ENCODE data around the gene TICAM1. TPM values are rescaled to one million over a fixed set of nuclear protein-coding genes. Genes with fewer than 3 reads are reported as not detected.
A peak's percentile ranks its signal among the peaks of the same experiment; 100 is the strongest.

TICAM1 gene
- total and polyA plus RNA-seq, 2 of the 13 experiments (the other 11 are each of a cell fraction or from before 2014, with no cell fraction given) = 0.33 to 0.95 TPM

GRCh38 chr19:4811328-4812131 lies 20.0 kb downstream of the TICAM1 start (continued):
- TF ChIP-seq, protein P1, sequence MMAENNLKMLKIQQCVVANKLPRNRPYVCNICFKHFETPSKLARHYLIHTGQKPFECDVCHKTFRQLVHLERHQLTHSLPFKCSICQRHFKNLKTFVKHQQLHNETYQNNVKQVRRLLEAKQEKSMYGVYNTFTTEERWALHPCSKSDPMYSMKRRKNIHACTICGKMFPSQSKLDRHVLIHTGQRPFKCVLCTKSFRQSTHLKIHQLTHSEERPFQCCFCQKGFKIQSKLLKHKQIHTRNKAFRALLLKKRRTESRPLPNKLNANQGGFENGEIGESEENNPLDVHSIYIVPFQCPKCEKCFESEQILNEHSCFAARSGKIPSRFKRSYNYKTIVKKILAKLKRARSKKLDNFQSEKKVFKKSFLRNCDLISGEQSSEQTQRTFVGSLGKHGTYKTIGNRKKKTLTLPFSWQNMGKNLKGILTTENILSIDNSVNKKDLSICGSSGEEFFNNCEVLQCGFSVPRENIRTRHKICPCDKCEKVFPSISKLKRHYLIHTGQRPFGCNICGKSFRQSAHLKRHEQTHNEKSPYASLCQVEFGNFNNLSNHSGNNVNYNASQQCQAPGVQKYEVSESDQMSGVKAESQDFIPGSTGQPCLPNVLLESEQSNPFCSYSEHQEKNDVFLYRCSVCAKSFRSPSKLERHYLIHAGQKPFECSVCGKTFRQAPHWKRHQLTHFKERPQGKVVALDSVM (CRISPR knock-in tag; IDR thresholded peaks at IDR 0.05) = peak; percentile 26; the same call in 1 of the 2 replicates
- TF ChIP-seq SOX5 (CRISPR knock-in tag; IDR thresholded peaks at IDR 0.05; ENCODE audit: borderline replicate concordance) (peak; percentile 45; the same call in 1 of the 2 replicates), NFKB2 (CRISPR knock-in tag; IDR thresholded peaks at IDR 0.05; ENCODE audit: borderline replicate concordance) (peak; percentile 38; the same call in 1 of the 2 replicates), SP1 (IDR thresholded peaks at IDR 0.05) (no peak), SP1 (CRISPR knock-in tag; IDR thresholded peaks at IDR 0.05) (peak; percentile 44; the same call in 1 of the 2 replicates), SCMH1 (CRISPR knock-in tag; IDR thresholded peaks at IDR 0.05; ENCODE audit: borderline replicate concordance) (no peak), ZNF451 (CRISPR knock-in tag; IDR thresholded peaks at IDR 0.05) (no peak), RCOR2 (CRISPR knock-in tag; IDR thresholded peaks at IDR 0.05) (peak; percentile 61; the same call in 1 of the 2 replicates), ZNF143 (CRISPR knock-in tag; IDR thresholded peaks at IDR 0.05) (no peak), SOX6 (IDR thresholded peaks at IDR 0.05) (no peak), SOX6 (CRISPR knock-in tag; IDR thresholded peaks at IDR 0.05) (0 out of 2 replicates have a peak, but pooled peaks have one; percentile 10), CBX5 (CRISPR knock-in tag; IDR thresholded peaks at IDR 0.05; ENCODE audit: borderline replicate concordance) (peak; percentile 74; the same call in 1 of the 2 replicates), GABPB1 (CRISPR knock-in tag; IDR thresholded peaks at IDR 0.05) (0 out of 2 replicates have a peak, but pooled peaks have one; percentile 15), KLF15 (CRISPR knock-in tag; IDR thresholded peaks at IDR 0.05; ENCODE audit: borderline replicate concordance) (no peak), NR2F6 (IDR thresholded peaks at IDR 0.05) (peak; percentile 22; the same call in 1 of the 2 replicates), NR2F6 (CRISPR knock-in tag; IDR thresholded peaks at IDR 0.05) (peak; percentile 48; the same call in 1 of the 2 replicates), DR1 (CRISPR knock-in tag; IDR thresholded peaks at IDR 0.05) (no peak), ZBTB26 (CRISPR knock-in tag; IDR thresholded peaks at IDR 0.05; ENCODE audit: borderline replicate concordance) (peak; percentile 29; the same call in 1 of the 2 replicates), ZBTB20 (CRISPR knock-in tag; IDR thresholded peaks at IDR 0.05; ENCODE audit: borderline replicate concordance, low read depth) (peak; percentile 42; the same call in 1 of the 2 replicates), ESRRA (CRISPR knock-in tag; IDR thresholded peaks at IDR 0.05; ENCODE audit: low read depth) (peak; percentile 69; the same call in 1 of the 2 replicates), ZNF292 (CRISPR knock-in tag; IDR thresholded peaks at IDR 0.05; ENCODE audit: borderline replicate concordance, low read depth) (0 out of 2 replicates have a peak, but pooled peaks have one; percentile 36), KDM1A (CRISPR knock-in tag; IDR thresholded peaks at IDR 0.05) (peak; percentile 90; the same call in 1 of the 2 replicates), KDM2A (CRISPR knock-in tag; IDR thresholded peaks at IDR 0.05; ENCODE audit: borderline replicate concordance, low read depth) (peak; percentile 57; the same call in 1 of the 2 replicates), TEAD3 (CRISPR knock-in tag; optimal IDR thresholded peaks at IDR 0.05; ENCODE audit: borderline replicate concordance) (peak; percentile 43)
- TF ChIP-seq, protein P2, sequence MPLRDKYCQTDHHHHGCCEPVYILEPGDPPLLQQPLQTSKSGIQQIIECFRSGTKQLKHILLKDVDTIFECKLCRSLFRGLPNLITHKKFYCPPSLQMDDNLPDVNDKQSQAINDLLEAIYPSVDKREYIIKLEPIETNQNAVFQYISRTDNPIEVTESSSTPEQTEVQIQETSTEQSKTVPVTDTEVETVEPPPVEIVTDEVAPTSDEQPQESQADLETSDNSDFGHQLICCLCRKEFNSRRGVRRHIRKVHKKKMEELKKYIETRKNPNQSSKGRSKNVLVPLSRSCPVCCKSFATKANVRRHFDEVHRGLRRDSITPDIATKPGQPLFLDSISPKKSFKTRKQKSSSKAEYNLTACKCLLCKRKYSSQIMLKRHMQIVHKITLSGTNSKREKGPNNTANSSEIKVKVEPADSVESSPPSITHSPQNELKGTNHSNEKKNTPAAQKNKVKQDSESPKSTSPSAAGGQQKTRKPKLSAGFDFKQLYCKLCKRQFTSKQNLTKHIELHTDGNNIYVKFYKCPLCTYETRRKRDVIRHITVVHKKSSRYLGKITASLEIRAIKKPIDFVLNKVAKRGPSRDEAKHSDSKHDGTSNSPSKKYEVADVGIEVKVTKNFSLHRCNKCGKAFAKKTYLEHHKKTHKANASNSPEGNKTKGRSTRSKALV (CRISPR knock-in tag; IDR thresholded peaks at IDR 0.05) = no peak

Data from HepG2 (cell line).